Measurements from ENCODE around the gene FAM240A. TPM values are rescaled to one million over a fixed set of nuclear protein-coding genes. Genes with fewer than 3 reads are reported as not detected.

Gene FAM240A
- total and polyA plus RNA-seq, 7 donors, result 0.01 to 0.96 (median 0.09) TPM; not detected in 3

- Histone ChIP-seq H3K9me3 (no peaks in the 10 kb centered on the region), H3K27me3 (ENCODE audit: insufficient read depth in 3 of 3, low read length in 2 of 3) (no peaks in the 10 kb centered on the region), H3K36me3 (ENCODE audit: insufficient read depth in 1 of 2, low read depth in 1 of 2) (no peaks in the 10 kb centered on the region), H3K4me3 (no peak overlapping the region), H3K4me1 (peaks cover 6% of the 10 kb centered on the region), H3K27ac (no peak overlapping the region)
- TF ChIP-seq, protein P1, sequence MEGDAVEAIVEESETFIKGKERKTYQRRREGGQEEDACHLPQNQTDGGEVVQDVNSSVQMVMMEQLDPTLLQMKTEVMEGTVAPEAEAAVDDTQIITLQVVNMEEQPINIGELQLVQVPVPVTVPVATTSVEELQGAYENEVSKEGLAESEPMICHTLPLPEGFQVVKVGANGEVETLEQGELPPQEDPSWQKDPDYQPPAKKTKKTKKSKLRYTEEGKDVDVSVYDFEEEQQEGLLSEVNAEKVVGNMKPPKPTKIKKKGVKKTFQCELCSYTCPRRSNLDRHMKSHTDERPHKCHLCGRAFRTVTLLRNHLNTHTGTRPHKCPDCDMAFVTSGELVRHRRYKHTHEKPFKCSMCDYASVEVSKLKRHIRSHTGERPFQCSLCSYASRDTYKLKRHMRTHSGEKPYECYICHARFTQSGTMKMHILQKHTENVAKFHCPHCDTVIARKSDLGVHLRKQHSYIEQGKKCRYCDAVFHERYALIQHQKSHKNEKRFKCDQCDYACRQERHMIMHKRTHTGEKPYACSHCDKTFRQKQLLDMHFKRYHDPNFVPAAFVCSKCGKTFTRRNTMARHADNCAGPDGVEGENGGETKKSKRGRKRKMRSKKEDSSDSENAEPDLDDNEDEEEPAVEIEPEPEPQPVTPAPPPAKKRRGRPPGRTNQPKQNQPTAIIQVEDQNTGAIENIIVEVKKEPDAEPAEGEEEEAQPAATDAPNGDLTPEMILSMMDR (IDR thresholded peaks at IDR 0.05), result no peak
- ATAC-seq (no peak), DNase-seq (no peak)
- 67 to 79% (median 73%) methylated on average over 10 of the region's 10 CpGs for WGBS, 3 donors
- intact Hi-C loops (cut with DNase I), result no loop called here
Measured at GRCh38 chr3:46578973-46579755, 33.2 kb upstream of the FAM240A start.

DNA sequence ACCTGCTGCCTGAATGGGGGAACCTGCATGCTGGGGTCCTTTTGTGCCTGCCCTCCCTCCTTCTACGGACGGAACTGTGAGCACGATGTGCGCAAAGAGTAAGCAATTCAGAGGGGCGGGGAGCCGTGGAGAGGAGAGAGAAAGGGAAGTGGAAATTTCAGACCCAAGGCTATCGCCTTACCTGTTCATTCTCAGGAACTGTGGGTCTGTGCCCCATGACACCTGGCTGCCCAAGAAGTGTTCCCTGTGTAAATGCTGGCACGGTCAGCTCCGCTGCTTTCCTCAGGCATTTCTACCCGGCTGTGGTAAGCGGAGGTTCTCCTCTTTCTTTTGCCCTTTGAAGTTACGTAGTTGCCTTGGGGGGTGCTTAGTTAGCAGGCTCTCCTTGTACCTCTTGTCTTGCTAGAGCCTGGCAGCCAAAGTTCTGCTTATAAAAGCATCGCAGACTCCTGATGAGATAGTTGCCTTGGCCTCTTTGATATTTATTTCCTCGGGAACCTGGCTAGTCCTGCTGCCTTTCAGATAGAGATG is 32.5 kb upstream of the FAM240A start:
- intact Hi-C loops (cut with DNase I), result no loop called here
- DNase-seq, result no peak
- peaks cover 6% of the 10 kb centered on the region for H3K4me1 ChIP-seq
- no peaks in the 10 kb centered on the region for H3K36me3 ChIP-seq (ENCODE audit: insufficient read depth in 1 of 2, low read depth in 1 of 2)
- TF ChIP-seq, protein P1 (IDR thresholded peaks at IDR 0.05), result no peak
- H3K4me3 ChIP-seq, result no peak overlapping the region
- no peak for ATAC-seq
- H3K27me3 ChIP-seq (ENCODE audit: insufficient read depth in 3 of 3, low read length in 2 of 3), result no peaks in the 10 kb centered on the region
- 68 to 84% (median 74%) methylated on average over 14 of the region's 14 CpGs for WGBS, 3 donors
- no peak overlapping the region for H3K27ac ChIP-seq
- H3K9me3 ChIP-seq, result no peaks in the 10 kb centered on the region

DNA sequence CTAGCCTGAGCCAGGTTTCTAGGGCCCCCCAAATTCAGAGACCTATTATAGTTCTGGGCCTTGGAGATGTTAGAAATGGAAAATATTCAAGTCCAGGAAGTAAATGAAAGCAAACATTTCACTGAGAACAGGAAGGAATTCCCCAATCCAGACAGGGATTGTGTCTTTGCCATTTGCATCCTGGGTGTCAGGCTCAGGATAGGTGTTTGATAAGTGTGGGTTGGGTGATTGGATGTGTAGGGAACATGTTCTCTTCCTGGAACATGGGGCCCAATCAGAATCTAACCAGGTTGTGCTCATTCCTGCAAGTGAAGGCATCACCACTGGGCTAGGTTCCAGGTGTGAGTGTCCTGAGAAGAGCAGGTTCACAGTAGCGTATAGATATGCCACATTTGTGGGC is 31.6 kb upstream of the FAM240A start:
- 97 to 100% (median 100%) methylated on average over 1 of the region's 1 CpG for WGBS, 3 donors
- intact Hi-C loops (cut with DNase I), result no loop called here
- Histone ChIP-seq H3K4me3 (no peak overlapping the region), H3K27me3 (ENCODE audit: insufficient read depth in 3 of 3, low read length in 2 of 3) (no peaks in the 10 kb centered on the region), H3K36me3 (ENCODE audit: insufficient read depth in 1 of 2, low read depth in 1 of 2) (no peaks in the 10 kb centered on the region), H3K27ac (no peak overlapping the region), H3K4me1 (peaks cover 6% of the 10 kb centered on the region), H3K9me3 (no peaks in the 10 kb centered on the region)
- TF ChIP-seq, protein P1 (IDR thresholded peaks at IDR 0.05), result no peak
- ATAC-seq (no peak), DNase-seq (no peak)

- no peak overlapping the region for H3K4me3 ChIP-seq
- H3K27ac ChIP-seq, result no peak overlapping the region
- no peaks in the 10 kb centered on the region for H3K36me3 ChIP-seq (ENCODE audit: insufficient read depth in 1 of 2, low read depth in 1 of 2)
- no peaks in the 10 kb centered on the region for H3K9me3 ChIP-seq
- TF ChIP-seq, protein P1 (IDR thresholded peaks at IDR 0.05), result no peak
- no peaks in the 10 kb centered on the region for H3K27me3 ChIP-seq (ENCODE audit: insufficient read depth in 3 of 3, low read length in 2 of 3)
- ATAC-seq (no peak), DNase-seq (no peak)
- intact Hi-C loops (cut with DNase I), result no loop called here
- H3K4me1 ChIP-seq, result no peaks in the 10 kb centered on the region
- 90 to 94% (median 93%) methylated on average over 7 of the region's 7 CpGs for WGBS, 3 donors
Measured at GRCh38 chr3:46584598-46585467, 27.5 kb upstream of the FAM240A start.
